Stimulated activated CD8-positive, alpha-beta memory T cell treated with anti-CD3 and anti-CD28 coated beads, Interleukin-4, amount 100 ng/mL, for 48 hours (primary cell): ENCODE results near the gene ARHGAP6.
"Not testable (repeated sequence)": the region's sequence is repeated elsewhere in the genome, so short reads cannot be mapped to it uniquely, and the experiment has no call there.

Source experiments
- DNase-seq: peaks from one replicate; pipeline ENCODE4 v3.0.0-alpha.2; 2020

The ARHGAP6 gene

GRCh38 chrX:11382930-11383329 is 282.8 kb downstream of the ARHGAP6 start:
- DNase-seq, result no peak

- DNase-seq, result no peak
These were observed 284.3 kb downstream of the ARHGAP6 start for GRCh38 chrX:11381464-11381863.

GRCh38 chrX:11380187-11380844 is 285.4 kb downstream of the ARHGAP6 start:
- DNase-seq, result no peak

GRCh38 chrX:11376163-11376562 is 289.6 kb downstream of the ARHGAP6 start:
- no peak for DNase-seq

- no peak for DNase-seq
These were observed 290.1 kb downstream of the ARHGAP6 start for GRCh38 chrX:11375614-11376119.

GRCh38 chrX:11374570-11374969 is 291.1 kb downstream of the ARHGAP6 start:
- DNase-seq, result no peak

- DNase-seq, result no peak
These were observed 294.6 kb downstream of the ARHGAP6 start for GRCh38 chrX:11371106-11371505.

- DNase-seq, result no peak
These were observed 297.9 kb downstream of the ARHGAP6 start for GRCh38 chrX:11367609-11368430.

- DNase-seq, result no peak
These were observed 298.6 kb downstream of the ARHGAP6 start for GRCh38 chrX:11366998-11367595.

GRCh38 chrX:11365426-11365825 is 300.3 kb downstream of the ARHGAP6 start:
- DNase-seq, result no peak

GRCh38 chrX:11364835-11365234 is 300.9 kb downstream of the ARHGAP6 start:
- DNase-seq, result no peak

GRCh38 chrX:11363825-11364224 is 301.9 kb downstream of the ARHGAP6 start:
- not testable (repeated sequence) for DNase-seq

- DNase-seq, result no peak
These were observed 302.6 kb downstream of the ARHGAP6 start for GRCh38 chrX:11363069-11363594.

- DNase-seq, result not testable (repeated sequence)
These were observed 304.1 kb downstream of the ARHGAP6 start for GRCh38 chrX:11361666-11362065.

GRCh38 chrX:11355944-11356343 is 309.8 kb downstream of the ARHGAP6 start:
- DNase-seq, result not testable (repeated sequence)

GRCh38 chrX:11355259-11355909 is 310.3 kb downstream of the ARHGAP6 start:
- no peak for DNase-seq

- DNase-seq, result no peak
These were observed 313.4 kb downstream of the ARHGAP6 start for GRCh38 chrX:11352296-11352741.

- DNase-seq, result no peak
These were observed 314.1 kb downstream of the ARHGAP6 start for GRCh38 chrX:11351375-11352295.

GRCh38 chrX:11349661-11350337 is 315.9 kb downstream of the ARHGAP6 start:
- no peak for DNase-seq

- DNase-seq, result no peak
These were observed 316.7 kb downstream of the ARHGAP6 start for GRCh38 chrX:11349020-11349419.

- DNase-seq, result no peak
These were observed 318.4 kb downstream of the ARHGAP6 start for GRCh38 chrX:11347300-11347699.
